Hippocampal formation (tissue), 2 donors: ENCODE measurements around the gene RTKN.

Source experiments
- DNase-seq, 2 donors: peaks; one replicate each; lab custom pipeline; 2025; lab: John Stamatoyannopoulos, UW

RTKN gene

DNA sequence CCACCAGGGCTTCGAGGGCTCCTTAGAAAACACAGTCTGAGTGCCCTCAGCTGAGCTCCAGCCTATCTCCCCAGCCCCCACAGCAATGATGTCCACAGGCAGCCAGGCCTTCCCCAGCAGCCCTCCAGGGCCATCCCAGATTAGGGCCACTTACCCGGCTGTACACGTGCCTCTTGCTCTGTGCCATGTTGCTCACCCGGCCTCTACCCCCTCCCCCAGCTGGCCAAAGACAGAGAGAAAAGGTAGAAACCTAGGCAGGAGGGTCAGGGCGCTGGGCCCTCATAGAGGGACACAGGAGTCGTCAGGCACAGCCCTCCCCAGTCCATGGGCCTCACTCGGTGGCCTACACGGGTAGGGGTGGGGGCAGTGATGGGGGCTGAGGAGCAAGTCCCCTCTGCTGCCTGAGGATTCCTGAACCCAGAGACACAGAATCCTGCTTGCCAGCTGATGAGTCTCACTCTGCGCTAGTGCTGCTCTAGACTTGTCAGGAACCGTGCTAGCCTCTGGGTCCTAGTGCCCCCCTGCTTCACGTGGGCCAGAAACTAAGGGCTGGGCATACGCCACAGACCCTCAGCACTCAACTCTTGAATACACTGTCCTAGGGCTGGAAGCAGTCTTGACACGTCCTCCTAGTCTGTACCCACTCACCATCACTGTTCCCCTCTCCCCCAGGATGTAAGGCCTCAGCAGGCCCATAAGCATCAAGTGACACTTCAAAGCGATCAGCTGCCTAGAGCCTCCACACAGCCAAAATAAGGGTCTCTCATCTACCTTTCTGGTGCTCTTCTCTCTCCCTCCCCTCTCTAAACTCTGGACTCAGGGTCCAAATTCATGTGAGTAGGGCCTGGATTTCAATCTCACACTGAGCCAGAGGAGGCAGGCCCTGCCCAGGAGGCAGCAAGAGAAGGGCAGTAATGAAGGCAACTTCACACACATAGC, 61.6 kb downstream of the RTKN start, which contains the start of gene DCTN1:
Gene DCTN1, minus strand, starts transcription at position 461 of the 939 bp plus-strand sequence. Its CDS starts 274 bp downstream, at position 187.
- peak; percentile 55 to 72 for DNase-seq

DNA sequence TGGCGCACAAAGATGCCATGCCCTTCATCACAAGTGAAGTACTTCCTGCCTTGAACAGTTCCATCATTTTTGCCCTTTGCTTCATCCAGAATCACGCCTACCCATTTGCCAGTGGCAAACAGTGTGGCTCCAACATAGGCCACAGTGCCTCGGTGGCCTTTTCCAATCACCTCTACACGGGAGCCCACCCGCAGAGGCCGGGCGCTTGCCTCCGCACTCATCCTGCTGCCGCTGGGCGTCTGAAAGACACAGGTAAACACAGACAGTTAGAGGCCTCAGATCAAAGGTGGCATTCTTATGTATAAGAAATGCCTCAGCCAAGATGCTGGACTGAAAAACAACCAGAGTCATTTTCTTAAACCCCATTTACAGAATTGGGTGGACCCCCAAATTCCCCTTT, 63.7 kb downstream of the RTKN start:
- DNase-seq, result no peak

DNA sequence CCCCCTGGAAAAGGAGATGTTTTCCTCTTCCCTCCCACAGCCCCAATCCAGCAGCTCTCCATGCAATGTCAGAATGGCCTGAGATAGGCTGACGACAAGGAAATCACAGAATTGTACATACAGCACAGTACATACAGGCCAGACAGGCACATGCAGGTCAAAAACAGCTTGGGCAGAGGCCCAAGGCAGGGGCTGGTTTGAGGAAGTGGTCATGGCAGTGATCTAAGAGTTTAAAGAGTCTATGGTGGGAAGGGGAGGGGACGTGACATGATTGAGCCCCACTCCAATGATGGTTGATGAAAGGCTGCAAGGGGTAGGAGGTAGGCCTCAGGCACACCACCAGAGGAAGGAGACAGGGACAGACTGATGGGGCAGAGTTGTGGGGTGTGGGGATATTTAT, 65.9 kb downstream of the RTKN start:
- DNase-seq, result no peak
